KOPT-K1 (cell line): Measurements from ENCODE around the gene GZMM.

Experiments
- H3K27ac ChIP-seq: fragments of 200-600 bp; sonication (generic); 2 replicates; pipeline ENCODE4 v1.5.1; 2016; ENCODE audit warnings: antibody characterized with exemption, mild to moderate bottlenecking, low read depth, low read length; ENCODE audit not compliant: poor library complexity, severe bottlenecking
- H3K36me3 ChIP-seq: fragments of 200-600 bp; sonication (generic); 2 replicates; pipeline ENCODE4 v1.5.1; 2017; ENCODE audit warnings: antibody characterized with exemption, mild to moderate bottlenecking, low read length, moderate library complexity; ENCODE audit not compliant: insufficient read depth
- H3K9me3 ChIP-seq: fragments of 200-600 bp; sonication (generic); 2 replicates; pipeline ENCODE4 v1.5.1; 2017; ENCODE audit warnings: antibody characterized with exemption, low read length, mild to moderate bottlenecking; ENCODE audit not compliant: insufficient read depth, poor library complexity, severe bottlenecking

Gene GZMM

DNA sequence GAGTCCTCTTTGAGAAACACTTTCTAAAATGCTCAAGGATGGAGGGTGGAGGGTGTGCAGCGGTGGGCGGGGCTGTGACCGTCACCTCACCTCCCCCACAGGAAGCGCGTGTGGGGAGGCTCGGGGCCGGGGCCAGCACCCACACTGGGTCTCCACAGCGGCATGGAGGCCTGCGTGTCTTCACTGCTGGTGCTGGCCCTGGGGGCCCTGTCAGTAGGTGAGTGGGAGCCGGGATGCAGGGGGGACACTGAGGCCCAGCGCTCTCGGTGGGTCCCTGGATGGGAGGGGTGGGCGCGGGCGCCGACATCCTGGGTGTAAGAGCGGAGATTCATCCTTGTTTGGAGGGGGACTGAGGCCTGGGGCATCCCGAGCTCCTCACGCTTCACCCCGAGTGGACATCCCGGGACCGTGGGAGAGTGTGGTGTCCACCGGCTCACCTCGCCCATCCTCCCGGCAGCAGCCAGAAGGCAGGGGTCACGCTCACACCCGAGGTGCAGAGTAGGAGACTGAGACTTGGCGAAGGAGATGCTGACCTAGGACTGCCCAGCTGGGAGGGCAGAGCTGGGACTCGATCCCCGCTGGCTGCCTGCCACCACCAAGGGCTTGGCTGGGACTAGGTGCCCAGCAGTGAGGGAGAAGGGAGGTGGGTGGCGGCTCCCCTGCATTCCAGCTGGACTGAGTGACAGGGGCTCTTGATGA is at the start of gene GZMM:
Gene GZMM, plus strand, starts transcription at position 144 of the 699 bp plus-strand sequence. Its CDS starts 19 bp downstream, at position 163.
- no peaks in the 10 kb centered on the region for H3K9me3 ChIP-seq
- peaks cover 31% of the 10 kb centered on the region; the same call in 1 of the 2 replicates for H3K36me3 ChIP-seq
- peak within 1 kb of the TSS; percentile 13 for H3K27ac ChIP-seq

GRCh38 chr19:494171-495080 is 49.4 kb upstream of the GZMM start:
- Histone ChIP-seq H3K36me3 (no peaks in the 10 kb centered on the region), H3K27ac (no peak overlapping the region), H3K9me3 (no peaks in the 10 kb centered on the region)

- Histone ChIP-seq H3K36me3 (no peaks in the 10 kb centered on the region), H3K27ac (no peak overlapping the region), H3K9me3 (no peaks in the 10 kb centered on the region)
These were observed 48.8 kb upstream of the GZMM start for GRCh38 chr19:495081-495401.

GRCh38 chr19:495402-496111 is 48.3 kb upstream of the GZMM start:
- Histone ChIP-seq H3K27ac (no peak overlapping the region), H3K36me3 (no peaks in the 10 kb centered on the region), H3K9me3 (no peaks in the 10 kb centered on the region)

DNA sequence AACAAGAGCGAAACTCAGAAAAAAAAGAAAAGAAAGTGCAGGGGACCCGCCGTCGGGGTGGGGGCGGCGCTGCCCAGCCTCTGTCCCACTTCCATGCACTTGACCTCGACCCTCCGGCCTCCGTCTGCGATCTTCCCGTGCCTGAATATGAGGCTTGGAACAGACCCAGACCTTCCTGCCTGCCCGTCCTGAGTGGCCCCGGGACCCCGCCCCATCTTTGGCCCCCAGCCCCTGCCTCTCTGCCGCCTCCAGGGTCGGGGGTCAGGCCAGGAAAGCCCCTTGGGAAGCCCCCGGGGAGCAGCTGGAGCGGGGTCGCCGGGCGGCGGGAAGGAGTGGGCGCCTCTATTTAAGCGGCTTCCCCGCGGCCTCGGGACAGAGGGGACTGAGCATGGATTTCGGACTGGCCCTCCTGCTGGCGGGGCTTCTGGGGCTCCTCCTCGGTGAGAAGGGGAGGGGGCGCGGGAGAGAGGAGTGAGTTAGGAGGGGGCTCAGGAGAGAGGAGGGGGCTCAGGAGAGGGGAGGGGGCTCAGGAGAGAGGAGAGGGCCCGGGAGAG is 47.7 kb upstream of the GZMM start, which contains the start of gene MADCAM1:
Gene MADCAM1, plus strand, starts transcription at position 375 of the 554 bp plus-strand sequence. Its CDS starts 14 bp downstream, at position 389.
- Histone ChIP-seq H3K27ac (no peak within 1 kb of the TSS), H3K9me3 (no peaks in the 10 kb centered on the region), H3K36me3 (no peaks in the 10 kb centered on the region)

DNA sequence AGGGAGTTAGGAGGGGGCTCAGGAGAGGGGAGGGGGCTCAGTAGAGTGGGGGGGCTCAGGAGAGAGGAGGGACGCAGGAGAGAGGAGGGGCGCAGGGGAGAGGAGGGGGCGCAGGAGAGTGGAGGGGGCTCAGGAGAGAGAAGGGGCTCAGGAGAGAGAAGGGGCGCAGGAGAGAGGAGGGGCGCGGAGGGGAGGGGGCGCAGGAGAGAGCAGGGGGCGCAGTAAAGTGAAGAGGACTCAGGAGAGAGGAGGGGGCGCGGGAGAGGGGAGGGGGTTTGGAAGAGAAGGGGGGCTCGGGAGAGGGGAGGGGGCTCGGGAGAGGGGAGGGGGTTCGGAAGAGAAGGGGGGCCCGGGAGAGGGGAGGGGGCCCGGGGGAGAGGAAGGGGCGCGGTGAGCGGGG is 46.9 kb upstream of the GZMM start:
- Histone ChIP-seq H3K36me3 (no peaks in the 10 kb centered on the region), H3K27ac (no peak overlapping the region), H3K9me3 (no peaks in the 10 kb centered on the region)

- H3K36me3 ChIP-seq, result no peaks in the 10 kb centered on the region
- H3K9me3 ChIP-seq, result no peaks in the 10 kb centered on the region
- H3K27ac ChIP-seq, result no peak overlapping the region
These were observed 46.4 kb upstream of the GZMM start for GRCh38 chr19:497491-497868.

DNA sequence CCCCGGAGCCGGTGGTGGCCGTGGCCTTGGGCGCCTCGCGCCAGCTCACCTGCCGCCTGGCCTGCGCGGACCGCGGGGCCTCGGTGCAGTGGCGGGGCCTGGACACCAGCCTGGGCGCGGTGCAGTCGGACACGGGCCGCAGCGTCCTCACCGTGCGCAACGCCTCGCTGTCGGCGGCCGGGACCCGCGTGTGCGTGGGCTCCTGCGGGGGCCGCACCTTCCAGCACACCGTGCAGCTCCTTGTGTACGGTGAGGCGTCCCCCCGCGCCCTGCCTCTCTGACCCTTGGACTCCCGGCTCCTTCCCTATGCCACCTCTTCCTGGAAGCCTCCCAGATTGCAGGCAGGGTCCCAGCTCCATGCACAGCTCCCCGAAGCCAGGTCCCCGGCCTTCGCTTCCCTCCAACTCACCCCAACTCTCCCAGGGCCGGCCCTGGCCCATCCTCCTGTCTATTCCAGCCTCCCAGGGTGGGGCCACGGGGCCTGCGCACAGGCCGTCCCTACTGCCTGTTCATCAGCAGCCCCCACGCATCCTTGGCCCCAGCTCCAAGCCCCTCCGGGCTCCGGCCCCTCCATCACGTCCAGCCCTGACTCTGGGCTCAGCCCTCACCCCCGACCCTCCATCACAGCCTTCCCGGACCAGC is 45.9 kb upstream of the GZMM start:
- no peak overlapping the region for H3K27ac ChIP-seq
- H3K36me3 ChIP-seq, result no peaks in the 10 kb centered on the region
- no peaks in the 10 kb centered on the region for H3K9me3 ChIP-seq

DNA sequence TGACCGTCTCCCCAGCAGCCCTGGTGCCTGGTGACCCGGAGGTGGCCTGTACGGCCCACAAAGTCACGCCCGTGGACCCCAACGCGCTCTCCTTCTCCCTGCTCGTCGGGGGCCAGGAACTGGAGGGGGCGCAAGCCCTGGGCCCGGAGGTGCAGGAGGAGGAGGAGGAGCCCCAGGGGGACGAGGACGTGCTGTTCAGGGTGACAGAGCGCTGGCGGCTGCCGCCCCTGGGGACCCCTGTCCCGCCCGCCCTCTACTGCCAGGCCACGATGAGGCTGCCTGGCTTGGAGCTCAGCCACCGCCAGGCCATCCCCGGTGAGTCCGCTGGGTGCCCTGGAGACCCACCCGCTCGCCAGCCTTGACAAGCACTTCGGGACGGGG is 45.4 kb upstream of the GZMM start:
- H3K36me3 ChIP-seq, result no peaks in the 10 kb centered on the region

GRCh38 chr19:498977-499623 is 44.8 kb upstream of the GZMM start:
- no peaks in the 10 kb centered on the region for H3K9me3 ChIP-seq
- H3K27ac ChIP-seq, result no peak overlapping the region
- H3K36me3 ChIP-seq, result no peaks in the 10 kb centered on the region

More for the DNA sequence above, 45.4 kb upstream of the GZMM start:
- H3K9me3 ChIP-seq, result no peaks in the 10 kb centered on the region
- no peak overlapping the region for H3K27ac ChIP-seq

- Histone ChIP-seq H3K36me3 (no peaks in the 10 kb centered on the region), H3K9me3 (no peaks in the 10 kb centered on the region), H3K27ac (no peak overlapping the region)
These were observed 42.2 kb upstream of the GZMM start for GRCh38 chr19:501646-502045.

DNA sequence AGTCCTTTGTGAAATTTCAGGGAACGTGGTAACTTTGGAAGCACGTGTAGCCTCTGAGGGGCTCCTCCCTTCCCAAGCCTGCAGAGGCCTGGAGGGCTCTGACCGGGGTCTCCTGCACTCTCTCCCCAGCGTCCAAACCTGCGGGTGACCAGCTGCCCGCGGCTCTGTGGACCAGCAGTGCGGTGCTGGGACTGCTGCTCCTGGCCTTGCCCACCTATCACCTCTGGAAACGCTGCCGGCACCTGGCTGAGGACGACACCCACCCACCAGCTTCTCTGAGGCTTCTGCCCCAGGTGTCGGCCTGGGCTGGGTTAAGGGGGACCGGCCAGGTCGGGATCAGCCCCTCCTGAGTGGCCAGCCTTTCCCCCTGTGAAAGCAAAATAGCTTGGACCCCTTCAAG is 39.2 kb upstream of the GZMM start:
- Histone ChIP-seq H3K27ac (no peak overlapping the region), H3K9me3 (no peaks in the 10 kb centered on the region), H3K36me3 (no peaks in the 10 kb centered on the region)

DNA sequence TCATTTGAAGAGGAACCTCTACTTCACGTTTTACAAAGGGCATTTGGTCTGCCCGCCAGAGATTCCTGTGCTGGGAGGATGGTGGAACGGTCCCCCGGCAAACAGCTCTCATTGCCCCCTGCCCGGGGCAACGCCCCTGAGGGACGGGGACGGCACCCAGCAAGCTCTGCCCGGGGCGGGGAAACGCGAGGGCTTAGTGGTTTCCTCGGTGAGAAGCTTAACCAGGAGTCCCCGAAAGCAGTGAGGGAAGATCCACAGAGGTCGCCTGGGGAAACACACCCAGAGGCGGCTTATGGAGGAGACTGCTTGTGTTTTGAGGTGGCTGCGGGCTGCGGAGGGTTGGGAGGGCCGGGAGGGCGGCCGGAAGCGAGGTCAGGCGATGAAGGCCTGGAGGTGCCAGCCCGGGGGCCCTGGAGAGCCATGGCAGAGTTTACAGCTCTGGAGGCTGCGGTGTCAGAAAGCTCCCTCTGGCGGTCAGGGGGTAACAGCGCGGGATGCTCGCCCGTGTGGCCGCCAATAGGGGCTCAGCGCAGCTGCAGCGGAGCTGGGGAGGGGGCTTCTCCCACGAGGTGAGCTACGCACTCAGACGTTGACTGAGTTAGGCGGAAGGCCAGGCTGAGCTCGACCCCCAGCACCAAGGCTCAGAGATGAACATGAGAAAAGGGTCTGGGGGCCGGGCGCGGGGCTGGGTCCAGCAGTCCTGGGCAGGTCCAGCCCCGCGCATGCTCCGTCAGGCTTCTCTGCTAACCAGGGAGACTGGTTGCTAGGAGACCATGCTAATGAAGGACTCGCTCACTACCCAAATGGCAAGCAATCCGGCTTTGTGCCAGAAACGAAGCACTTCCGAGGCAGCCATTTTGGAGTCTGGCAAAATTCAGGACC is 37.2 kb upstream of the GZMM start:
- Histone ChIP-seq H3K9me3 (no peaks in the 10 kb centered on the region), H3K36me3 (no peaks in the 10 kb centered on the region), H3K27ac (peak overlapping the region; percentile 95)
